Stimulated activated naive CD4-positive, alpha-beta T cell (primary cell): ENCODE results near the gene PLBD1.

ENCODE experiments used
- DNase-seq, 6 experiments: peaks; one replicate each; lab custom pipeline; 2025; lab: John Stamatoyannopoulos, UW

The PLBD1 gene

DNA sequence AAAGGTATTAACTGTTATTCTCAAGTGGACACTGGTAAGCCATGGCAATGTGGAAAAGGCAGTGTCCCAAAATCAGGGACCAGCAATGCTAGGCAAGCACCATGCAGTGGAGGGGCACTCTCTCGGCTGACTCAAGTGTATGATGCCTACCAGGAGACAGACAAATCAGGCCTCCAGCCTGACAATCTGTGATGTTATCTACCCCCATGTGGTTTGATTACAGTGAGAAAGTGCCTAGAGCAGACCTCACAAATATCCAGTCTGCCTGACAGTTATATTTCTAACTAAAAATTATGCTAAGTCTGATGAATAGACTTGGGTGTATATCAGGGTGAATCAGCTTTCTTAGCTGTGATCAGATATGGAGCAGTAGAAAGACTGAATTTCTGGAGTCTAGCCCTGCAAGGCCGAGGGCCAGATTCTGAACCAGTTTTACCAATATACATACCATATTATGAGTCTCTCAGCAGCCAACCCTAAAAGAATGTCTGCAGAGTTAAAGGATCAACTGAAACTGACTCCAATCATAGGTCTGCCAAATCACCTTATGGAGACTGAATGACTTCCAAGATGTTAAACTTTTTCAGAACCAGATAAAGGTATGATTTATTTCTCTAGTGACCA, 3.2 kb downstream of the PLBD1 start:
- no peak for DNase-seq

DNA sequence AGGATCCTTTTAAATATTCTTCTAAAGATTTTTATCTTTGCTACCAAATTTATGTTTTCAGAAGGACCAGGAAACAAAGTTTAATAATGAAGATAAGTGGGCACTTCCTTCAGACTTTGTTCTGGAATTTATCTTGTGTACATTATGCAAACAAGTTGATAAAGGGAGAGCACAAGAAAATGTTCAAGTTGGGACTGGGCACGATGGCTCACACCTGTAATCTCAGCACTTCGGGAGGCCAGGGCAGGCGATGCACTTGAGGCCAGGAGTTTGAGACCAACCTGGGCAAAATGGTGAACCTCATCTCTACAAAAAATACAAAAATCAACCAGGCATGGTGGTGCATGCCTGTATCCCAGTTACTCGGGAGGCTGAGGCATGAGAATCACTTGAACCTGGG, 4.6 kb downstream of the PLBD1 start:
- DNase-seq: no peak

DNA sequence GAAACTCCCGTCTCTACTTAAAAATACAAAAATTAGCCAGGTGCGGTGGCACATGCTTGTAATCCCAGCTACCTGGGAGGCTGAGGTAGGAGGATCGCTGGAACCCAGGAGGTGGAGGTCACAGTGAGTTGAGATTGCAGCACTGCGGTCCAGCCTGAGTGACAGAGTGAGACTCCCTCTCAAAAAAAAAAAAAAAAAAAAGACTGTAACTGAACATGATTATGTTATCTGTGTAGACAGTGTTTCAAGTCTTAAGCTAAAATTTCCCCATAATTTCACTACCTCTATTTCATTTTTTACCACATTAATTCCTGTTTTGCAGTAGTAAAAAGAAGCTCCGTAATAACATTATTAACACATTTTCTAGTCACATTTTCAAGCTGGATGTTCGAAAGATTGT, 5.4 kb downstream of the PLBD1 start:
- no peak for DNase-seq

DNA sequence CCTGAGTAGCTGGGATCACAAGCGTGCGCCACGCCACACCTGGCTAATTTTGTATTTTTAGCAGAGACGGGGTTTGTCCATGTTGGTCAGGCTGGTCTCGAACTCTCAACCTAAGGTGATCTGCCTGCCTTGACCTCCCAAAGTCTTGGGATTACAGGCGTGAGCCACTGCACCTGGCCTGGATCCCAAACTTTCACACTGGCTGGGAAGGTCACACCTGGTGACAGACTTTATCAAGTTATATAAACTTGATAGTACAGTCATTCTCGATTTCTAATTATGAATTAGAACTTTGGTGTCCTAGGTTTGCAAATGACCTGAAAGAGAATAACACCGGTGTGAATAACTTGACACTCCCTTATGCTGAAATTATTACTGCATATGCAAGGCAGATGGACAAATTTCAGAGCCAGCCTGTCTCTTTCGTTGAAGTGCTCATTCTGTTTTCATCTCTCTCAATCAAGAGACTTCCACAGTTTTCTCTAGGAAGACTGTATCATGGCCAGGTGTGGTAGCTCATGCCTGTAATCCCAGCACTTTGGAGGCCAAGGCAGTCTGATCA, 5.9 kb downstream of the PLBD1 start:
- DNase-seq: no peak

DNA sequence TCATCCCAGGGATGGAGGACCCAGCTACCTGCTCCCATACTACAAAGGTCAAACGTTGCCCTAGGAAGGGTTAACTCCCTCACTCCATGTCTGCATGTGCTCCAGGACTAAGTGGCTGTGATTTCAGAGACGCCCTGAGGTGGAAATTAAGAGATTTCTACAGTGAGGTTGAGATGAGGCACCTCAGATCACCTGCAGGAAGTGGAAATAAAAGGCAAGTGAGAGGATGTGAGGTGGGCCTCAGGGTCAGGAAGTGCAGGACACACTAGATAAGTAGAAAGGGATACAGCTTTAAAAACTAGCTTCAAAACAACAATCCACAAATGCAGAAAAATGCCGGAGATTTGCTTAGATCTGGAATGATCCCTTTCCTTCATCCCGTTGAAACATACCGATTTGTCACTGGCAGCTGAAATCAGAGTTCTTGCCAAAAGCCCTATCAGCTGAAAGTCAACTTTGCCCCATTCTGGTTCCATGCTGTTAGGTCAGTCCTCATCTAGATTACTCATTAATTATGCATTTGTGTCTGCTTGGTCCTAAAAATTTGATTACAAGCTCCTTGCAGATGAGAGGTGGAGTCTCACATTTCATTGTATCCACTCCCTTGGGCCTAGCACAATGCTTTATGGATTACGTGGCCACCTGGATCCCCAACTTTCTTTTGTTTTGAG, 6.6 kb downstream of the PLBD1 start:
- no peak for DNase-seq

DNA sequence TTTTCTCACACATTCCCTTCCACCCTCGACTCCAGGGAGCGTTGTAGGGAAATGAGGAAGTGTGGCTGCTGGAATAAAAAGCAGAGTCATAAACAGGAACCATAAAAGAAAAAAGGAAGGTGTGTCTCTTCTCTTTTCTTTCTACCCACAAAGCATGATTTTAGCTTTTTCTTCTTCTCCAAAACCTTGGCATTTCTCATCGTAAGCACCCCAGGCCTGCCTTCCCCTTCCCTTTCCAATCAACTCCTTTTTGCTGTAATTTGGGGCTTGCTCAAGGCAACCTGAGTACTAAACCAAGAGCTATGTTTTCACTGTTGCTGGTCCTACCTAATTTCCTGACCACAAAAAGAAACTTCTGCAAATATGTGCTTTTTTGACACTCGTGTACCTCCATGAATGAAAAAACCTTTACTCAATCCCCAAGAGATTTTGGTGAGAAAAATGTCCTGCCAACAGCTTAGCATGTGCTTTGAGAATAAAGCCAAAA, 9.2 kb downstream of the PLBD1 start:
- DNase-seq: no peak

DNA sequence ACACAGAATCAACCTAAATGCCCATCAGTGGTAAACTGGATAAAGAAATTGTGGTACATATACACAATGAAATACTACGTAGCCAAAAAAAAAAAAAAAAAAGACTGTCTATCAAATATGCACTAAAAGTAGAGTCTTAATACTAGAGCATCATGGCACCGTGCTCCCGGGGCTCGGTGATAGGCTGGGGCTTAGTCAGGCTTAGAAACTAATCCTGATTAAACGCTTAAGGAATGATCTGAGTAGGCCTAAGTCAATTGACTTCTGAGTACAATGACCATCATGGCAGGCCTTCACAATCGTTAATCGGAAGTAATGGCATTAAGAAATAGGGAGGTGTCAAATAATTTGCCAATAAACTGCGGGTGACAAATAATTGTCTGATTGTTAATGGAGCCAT, 9.7 kb downstream of the PLBD1 start:
- DNase-seq: no peak

DNA sequence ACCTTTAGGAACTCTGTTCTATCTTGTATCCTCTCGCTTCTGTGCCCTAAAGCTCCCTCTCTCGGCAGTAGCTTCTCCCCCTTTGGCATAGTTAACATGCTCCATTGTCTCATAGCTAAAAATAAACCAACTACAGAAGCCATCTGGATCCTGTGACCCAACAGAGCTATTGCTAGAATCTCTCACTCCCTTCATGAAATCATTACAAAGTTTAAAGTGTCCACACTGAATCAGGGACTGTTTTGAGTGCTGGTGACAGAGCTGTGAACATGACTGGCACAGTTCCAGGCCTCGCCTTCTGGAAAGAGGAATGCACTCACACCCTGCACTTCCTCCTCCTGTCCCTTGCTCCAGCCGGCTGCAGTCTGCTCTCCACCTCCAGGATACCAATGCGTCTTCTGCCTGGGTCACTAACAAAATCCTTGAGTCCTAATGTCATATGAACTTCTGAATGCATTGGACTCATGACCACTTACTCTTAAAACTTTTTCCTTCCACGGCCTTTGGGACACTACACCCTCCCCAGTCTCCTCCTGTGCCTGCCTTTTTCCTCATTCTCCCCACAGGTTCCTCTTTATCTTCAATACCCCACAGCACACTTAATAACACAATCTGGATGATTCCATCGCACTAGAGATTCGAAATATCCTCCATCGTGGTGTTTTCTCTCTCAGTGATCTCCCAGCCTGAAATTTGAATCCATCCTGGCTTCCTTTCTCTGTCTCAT, 13.2 kb downstream of the PLBD1 start:
- DNase-seq: no peak

DNA sequence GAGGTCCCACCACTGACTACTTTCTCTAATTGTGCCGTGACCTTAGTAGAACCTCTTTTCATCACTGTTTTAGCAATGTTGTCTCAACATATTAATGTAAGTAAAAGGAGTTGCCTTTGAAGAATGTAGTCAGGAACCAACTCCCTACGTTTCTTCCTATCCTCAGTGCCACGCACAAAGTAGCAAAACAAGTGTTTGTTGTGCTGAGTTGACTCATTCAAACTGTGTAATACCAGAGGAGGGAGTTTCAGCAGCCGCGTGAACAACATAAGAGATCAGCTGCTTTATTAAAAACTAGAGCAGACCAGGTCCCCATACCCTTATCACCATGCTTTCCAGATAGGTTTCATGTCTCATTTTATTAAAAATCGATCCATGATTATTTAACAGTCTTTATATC, 19.1 kb downstream of the PLBD1 start:
- DNase-seq: no peak

DNA sequence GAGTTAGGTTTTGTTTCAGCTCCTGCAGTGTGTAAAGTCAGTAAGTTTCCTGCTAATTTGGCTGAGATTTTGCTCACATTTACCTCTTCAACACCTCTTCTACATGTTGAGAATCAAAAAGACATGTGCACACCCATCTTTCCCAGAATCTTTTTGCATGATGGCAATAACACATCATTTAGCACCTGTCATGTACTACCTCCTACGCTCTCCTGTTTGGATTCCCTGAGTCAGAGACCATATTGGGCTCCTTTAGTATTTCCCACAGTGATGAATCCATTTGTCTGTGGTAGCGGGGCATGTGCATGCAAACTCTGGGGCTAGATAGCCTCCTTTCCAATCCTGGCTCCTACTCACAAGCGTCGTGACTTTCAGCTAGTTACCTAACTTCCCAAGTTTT, 20.1 kb downstream of the PLBD1 start:
- DNase-seq: no peak

DNA sequence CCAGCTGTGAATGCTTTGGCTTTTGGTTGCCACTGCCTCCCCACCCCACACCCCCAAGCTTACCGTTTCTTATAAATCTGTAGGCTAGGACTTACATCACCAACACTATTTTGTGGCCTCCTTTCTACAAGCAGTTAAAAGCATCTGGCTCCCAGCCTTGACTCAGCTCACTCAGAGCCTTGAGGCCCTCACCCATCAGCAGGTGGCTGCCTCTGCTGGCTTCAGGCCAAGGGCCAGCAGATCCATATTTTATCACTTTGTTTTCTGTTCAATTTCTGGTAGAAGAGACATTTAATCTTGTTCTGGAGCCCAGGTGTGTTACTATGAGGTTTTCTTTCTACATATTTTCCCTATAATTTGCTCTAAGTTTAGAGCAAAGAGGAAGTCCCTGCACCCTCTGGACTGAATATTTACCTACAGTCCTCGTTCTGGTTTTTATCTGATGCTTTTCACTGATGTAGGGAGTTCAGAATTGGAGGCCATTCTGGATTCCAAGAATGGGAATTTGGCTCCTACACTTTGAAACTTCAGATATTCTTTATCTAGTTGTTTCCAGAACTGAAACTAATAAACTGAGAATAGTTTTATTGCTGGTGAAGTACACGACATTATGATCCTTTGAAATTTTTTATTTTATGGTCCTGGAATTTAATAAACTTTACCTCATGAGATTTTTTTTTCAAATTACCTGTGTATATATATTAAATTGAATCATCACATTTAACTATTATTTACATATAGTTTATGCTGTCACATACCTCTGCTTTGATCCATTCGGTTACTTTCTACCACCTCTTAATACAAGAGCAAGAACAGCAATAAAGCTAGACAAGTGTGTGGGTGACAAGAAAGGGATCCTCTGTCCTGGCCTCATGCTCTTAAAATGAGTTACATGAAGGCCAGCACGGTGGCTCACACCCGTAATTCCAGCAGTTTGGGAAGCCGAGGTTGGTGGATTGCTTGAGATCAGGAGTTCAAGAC, 22.2 kb downstream of the PLBD1 start:
- no peak for DNase-seq

DNA sequence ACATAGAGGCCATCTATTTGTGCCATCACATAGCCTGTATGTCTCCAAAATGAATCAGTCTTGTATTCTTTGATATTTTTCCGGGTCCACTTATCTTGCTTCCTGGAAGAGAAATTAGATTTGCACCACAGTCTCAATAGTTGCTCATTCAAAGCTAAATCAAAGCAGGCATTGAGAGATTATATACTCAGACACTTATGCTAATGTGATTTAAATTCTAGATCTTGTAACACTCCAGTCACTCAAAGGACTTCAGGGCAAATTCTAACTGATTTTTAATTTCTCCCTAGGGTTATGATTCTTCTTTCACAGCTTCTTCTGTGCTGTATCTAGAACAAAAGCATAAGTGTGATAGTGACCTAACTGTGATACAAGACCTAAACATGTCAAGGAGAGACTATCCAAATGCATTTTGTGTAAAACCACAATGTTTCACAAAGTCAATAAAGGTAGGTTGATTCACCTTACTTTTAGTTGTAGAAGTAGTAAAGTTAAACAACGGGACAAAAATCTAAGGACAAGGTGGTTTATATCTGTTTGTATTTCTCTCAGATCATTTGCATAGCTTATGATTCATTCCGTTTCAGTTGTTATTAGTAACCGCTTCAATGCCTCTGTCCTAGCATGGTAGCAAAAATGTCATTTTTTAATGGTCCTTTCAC, 26.8 kb downstream of the PLBD1 start:
- no peak for DNase-seq

DNA sequence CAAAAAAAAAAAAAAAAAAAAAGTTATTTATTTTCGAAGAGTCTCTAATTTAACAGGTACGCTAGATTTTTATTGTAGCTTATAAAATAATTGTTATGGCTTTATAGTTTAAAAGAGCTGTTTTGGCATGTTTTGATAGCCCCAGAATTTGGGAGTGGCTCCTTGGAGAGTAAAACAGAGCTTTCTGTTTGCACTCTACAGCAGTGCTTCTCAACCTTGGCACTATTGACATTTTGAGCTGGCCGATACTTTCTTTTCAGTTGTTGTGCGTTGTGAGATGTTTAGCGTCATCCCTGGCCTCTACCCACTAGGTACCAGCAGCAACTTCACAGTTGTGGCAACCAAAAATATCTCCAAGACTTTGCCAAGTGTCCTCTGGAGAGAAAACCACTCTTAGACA, 30.6 kb downstream of the PLBD1 start:
- DNase-seq: no peak

DNA sequence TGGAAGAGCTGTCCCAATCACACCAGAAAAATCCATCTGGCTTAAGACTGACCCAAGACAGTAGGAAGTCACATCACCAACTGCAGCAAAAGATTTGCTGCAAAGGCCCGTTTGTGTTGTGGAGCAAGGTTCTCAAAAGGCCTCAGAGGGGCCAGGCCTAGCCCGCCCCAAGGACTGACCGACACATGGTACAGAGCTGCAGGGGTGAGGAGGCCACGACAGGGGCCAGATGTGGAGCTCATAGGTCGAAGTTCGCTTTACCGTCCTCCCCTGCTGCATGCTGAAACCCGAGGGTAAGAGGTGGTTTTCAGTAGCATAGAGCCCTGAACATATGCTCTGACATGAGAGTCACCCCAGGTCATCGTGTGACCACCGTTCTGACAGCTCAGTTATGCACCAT, 35.5 kb downstream of the PLBD1 start:
- no peak for DNase-seq

DNA sequence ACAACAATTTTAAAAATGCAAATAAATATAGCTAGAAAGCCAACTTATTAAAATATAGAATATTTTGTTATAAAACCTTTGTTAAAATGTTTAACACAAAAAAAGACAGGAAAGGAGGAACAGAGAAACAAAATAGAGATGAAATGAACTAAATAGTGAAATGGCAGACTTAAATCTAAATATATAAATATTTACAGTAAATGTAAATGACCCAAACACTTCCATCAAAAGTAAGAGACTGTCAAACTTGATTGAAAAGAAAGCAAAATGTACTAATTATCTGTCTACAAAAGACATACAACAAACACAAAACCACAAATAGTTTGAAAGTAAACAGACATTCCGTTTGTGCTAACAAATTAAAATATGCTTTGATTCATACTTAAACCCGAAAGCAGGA, 41.7 kb downstream of the PLBD1 start:
- no peak for DNase-seq

DNA sequence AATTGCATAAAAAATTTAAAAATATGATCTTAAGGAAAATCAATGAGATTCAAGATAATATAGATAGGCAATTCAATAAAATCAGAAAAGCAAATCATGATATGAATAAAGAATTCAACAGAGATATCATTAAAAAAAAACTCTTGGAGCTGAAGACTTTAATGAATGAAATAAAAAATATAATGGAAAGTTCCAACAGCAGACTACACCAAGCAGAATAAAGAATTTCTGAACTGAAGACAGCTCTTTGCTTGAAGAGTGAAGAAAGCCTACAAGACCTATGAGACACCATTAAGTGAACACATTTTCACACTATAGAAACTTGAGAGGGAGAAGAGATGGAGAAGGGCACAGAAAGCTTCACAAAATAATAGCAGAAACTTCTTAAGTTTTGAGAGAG, 45.9 kb downstream of the PLBD1 start:
- DNase-seq: no peak

DNA sequence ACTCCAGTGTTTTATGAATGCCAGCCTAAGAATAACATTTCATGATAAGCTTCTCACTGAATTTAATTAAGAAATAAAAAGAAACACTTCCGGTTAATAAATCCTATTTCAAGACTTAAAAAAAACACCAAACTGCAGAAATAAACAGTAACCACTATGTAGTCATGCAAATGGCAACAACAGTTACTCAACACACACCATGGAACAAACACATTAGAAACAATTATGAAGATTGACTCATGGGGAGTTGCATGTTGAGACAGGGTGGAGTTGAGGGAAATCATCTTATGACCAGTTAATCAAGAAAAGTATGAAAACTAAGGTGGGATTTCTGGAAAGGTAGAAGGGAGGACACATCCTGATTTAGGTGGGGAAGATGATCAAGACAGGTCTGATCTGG, 52.7 kb downstream of the PLBD1 start:
- no peak for DNase-seq

DNA sequence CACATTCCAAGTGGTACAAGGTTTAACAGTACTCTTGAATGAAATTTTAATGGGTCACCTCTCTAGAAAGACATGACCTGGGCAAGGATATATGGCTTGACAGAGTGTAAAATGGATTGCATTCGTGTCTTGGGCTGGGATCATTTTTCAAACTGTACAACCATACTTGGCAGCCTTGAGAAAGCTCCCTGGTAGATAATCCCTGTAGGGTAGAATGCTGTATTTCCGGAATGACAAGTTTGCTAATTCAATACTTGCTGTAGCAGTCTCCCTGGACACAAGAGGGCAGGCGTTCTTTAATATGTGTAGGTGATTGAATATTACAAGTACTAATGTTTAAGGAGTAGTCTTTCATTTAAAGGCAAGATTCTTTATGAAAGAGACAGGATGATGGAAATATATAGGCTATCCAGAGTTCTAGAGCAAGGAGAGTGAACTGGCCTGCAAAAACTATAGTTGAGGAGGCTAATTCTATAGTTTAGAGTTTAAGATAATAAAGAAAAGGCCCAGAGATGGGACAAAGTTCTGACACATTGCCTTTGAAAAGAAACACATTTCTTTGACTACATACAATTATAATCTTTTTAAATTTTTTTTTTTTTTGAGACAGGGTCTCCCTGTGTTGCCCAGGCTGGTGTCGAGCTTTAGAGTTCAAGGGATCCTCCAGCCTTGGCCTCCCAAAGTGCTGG, 53.4 kb downstream of the PLBD1 start:
- DNase-seq: no peak

DNA sequence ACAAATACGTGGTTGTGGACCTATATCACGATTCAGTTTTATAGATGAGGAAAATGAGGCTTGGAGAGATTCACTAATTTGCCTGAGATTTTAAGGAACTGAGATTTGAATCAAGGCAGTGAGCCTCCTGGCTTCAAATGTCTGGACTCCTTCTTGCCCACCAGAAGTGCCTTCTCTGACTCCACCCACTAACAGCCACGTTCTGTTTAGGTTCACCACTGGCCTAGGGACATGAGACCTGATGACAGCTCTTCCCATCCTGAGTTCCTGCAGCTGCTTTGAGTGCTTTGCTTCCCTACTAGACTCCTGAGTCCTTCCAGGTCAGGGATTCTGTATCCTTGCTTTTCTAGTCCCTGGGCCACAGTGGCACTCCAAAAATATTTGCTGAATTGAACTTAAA, 57.1 kb downstream of the PLBD1 start:
- no peak for DNase-seq
